Activated CD4-positive, alpha-beta memory T cell treated with anti-CD3 and anti-CD28 coated beads, Interleukin-2, amount 10 ng/mL, durations not matched to agents 7 days and 5 days (primary cell): ENCODE data around the gene CCDC179. TPM values are rescaled to one million over a fixed set of nuclear protein-coding genes. Genes with fewer than 3 reads are reported as not detected.

Experiments
- CTCF ChIA-PET: fragments of 350-600 bp; sonication (Branson Sonifier 250); formaldehyde crosslinking; loops from one replicate; lab custom pipeline; 2021; ENCODE audit warnings: antibody characterized with exemption, inconsistent platforms; lab: Charles Lee
- POLR2A ChIA-PET: fragments of 350-600 bp; sonication (Branson Sonifier 250); formaldehyde crosslinking; loops from one replicate; lab custom pipeline; 2021; ENCODE audit warnings: antibody characterized with exemption; lab: Charles Lee
- DNase-seq: peaks from one replicate; pipeline ENCODE4 v3.0.0-alpha.2; 2020
- H3K27ac Mint-ChIP-seq: one replicate; pipeline ENCODE4 v1.8.0; 2021; ENCODE audit warnings: mild to moderate bottlenecking, mixed read lengths
- H3K27me3 Mint-ChIP-seq: one replicate; pipeline ENCODE4 v1.8.0; 2021; ENCODE audit warnings: mixed read lengths
- H3K36me3 Mint-ChIP-seq: one replicate; pipeline ENCODE4 v1.8.0; 2021; ENCODE audit warnings: low read depth, mixed read lengths
- H3K4me1 Mint-ChIP-seq: one replicate; pipeline ENCODE4 v1.8.0; 2021; ENCODE audit warnings: mixed read lengths
- H3K4me3 Mint-ChIP-seq: one replicate; pipeline ENCODE4 v1.8.0; 2021; ENCODE audit warnings: mild to moderate bottlenecking, mixed read lengths
- H3K9me3 Mint-ChIP-seq: one replicate; pipeline ENCODE4 v1.8.0; 2021; ENCODE audit warnings: mixed read lengths
- total RNA-seq, 2 experiments: library from RNA; stranded (reverse); gene quantifications; one replicate each; pipeline ENCODE4 v1.2.3, GENCODE V29; 2021

The CCDC179 gene
- total RNA-seq, 2 experiments from 2014 or later, result not detected

DNA sequence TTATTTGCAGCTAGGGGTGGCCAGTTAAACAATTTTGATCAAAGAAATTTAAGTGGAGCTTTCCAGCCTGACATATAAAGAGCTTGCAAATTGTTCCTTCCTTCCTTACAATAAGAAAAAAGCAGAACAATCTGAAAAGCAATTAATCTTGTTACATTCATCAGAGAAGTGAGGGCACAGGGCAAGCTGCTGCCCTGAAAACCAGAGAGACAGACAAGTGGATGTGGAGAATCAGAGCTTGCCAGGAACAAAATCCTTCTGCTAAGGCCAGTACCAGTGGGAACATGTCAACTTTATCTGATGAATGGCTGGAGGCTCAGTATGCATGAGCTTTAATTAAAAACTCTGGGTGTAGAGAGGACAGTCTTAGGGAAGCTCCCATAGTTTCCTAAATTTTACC, 8.8 kb downstream of the CCDC179 start:
- DNase-seq, result no peak
- Mint-ChIP-seq H3K9me3 (peaks cover 3% of the 10 kb centered on the region), H3K4me1 (no peaks in the 10 kb centered on the region), H3K27me3 (no peaks in the 10 kb centered on the region), H3K27ac (no peak overlapping the region), H3K36me3 (no peaks in the 10 kb centered on the region), H3K4me3 (no peak overlapping the region)
- ChIA-PET CTCF (interaction anchor here (1.3 to 1.5 kb wide), 2 partner anchors 22 to 24 kb away, joined by 4 to 5 read pairs; partner anchors contain the start of gene SVIP), POLR2A (no interaction called here)

DNA sequence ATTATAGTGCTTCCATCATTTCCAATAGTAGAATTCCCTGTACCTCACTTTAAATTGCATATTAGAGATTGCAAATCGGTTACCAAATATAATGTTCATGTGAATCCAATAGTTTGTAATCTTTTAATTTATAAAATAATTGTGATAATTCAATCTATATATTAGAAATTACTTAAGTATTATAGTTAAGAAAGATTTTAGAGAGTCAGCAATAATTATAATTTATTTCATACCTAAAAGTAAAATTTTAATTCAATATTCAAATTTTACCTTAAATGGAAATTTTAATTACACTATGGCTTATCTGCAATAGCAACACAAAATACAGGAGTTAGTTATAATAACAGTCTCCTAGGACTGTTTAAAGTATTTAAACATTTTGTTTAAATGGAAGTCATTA, 13.5 kb downstream of the CCDC179 start:
- H3K4me3 Mint-ChIP-seq, result no peak overlapping the region
- CTCF ChIA-PET, result no interaction called here

DNA sequence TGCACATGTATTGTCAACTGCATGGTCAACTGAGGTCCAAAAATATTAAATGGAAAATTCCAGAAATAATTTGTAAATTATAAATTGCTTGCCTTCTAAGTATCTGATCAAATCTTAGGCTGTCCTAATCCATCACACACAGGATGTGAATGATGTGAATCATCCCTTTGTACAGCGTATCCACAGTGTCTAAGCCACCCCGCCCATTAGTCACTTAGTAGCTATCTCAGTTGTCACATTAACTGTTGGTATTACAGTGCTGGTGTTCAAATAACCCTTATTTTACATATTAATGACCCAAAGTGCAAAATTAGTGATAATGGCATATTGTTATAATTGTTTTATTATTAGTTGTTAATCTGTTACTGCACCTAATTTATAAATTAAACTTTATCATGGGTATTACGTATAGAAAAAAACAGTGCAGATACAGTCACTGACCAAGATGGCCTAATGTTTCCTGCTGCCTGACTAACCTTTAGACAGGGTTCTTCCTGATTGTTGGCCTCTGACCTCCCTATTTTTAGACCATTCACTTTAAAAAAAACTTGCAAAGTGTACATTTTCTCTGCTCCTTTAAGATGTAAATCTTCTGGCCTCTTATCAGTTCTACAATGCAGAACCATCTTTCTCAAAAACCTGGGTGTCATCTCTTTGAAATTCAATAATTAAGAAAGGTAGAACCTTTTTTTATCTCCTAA, 27.8 kb downstream of the CCDC179 start:
- Mint-ChIP-seq H3K27ac (no peak overlapping the region), H3K9me3 (no peaks in the 10 kb centered on the region), H3K36me3 (no peaks in the 10 kb centered on the region), H3K4me1 (peaks cover 18% of the 10 kb centered on the region), H3K27me3 (no peaks in the 10 kb centered on the region), H3K4me3 (no peak overlapping the region)
- DNase-seq, result no peak
- ChIA-PET POLR2A (interaction anchor here (0.5 kb wide), 1 partner anchor 108 kb away, joined by 3 read pairs; no protein-coding TSS in a partner anchor), CTCF (no interaction called here)

More for the DNA sequence above, 13.5 kb downstream of the CCDC179 start:
- Mint-ChIP-seq H3K36me3 (no peaks in the 10 kb centered on the region), H3K27ac (no peak overlapping the region), H3K27me3 (no peaks in the 10 kb centered on the region), H3K4me1 (no peaks in the 10 kb centered on the region), H3K9me3 (no peaks in the 10 kb centered on the region)
- POLR2A ChIA-PET, result no interaction called here
- DNase-seq, result no peak

DNA sequence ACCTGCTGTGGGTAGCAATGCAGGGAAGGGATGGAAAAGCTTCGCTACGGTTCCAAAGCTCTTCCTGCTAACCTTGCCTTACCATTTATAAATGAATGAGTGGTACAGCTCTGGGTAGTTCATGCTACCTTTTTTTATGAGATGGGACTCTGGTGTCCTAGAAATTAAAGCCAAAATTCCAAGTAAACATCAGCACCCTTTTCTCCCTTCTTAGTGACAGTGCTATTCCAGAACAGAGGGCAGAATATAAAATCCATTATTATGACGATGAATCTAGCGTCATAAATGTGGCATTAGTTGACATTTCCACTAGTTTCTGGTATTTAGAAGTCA, 30.2 kb downstream of the CCDC179 start:
- Mint-ChIP-seq H3K36me3 (peaks cover 3% of the 10 kb centered on the region), H3K9me3 (no peaks in the 10 kb centered on the region), H3K4me1 (peaks cover 21% of the 10 kb centered on the region), H3K4me3 (peak overlapping the region; percentile 91), H3K27ac (no peak overlapping the region), H3K27me3 (no peaks in the 10 kb centered on the region)
- no peak for DNase-seq
- POLR2A ChIA-PET, result interaction anchor here (1.1 to 2.2 kb wide), 2 partner anchors 16 to 205 kb away, joined by 3 to 23 read pairs; partner anchors contain the start of gene FANCF
- CTCF ChIA-PET, result interaction anchor here (0.5 to 2.6 kb wide), 13 partner anchors 9 to 1490 kb away, joined by 3 to 13 read pairs (median 4); no protein-coding TSS in a partner anchor

- Mint-ChIP-seq H3K27me3 (no peaks in the 10 kb centered on the region), H3K4me1 (peaks cover 21% of the 10 kb centered on the region), H3K36me3 (peaks cover 8% of the 10 kb centered on the region), H3K27ac (peak within 1 kb of the TSS; percentile 84), H3K9me3 (no peaks in the 10 kb centered on the region), H3K4me3 (peak within 1 kb of the TSS; percentile 91)
- CTCF ChIA-PET, result interaction anchor here (0.5 to 2.6 kb wide), 20 partner anchors 8 to 1491 kb away, joined by 3 to 15 read pairs (median 4); partner anchors contain the start of genes FANCF and GAS2
- DNase-seq, result peak; percentile 93
- POLR2A ChIA-PET, result interaction anchor here (1.0 to 2.2 kb wide), 6 partner anchors 9 to 204 kb away, joined by 3 to 23 read pairs (median 4); partner anchors contain the start of gene FANCF
These were observed 30.8 kb downstream of the CCDC179 start, which contains the start of gene SVIP for GRCh38 chr11:22829231-22830081. Gene SVIP, minus strand, starts transcription at chr11:22829801. Its CDS starts 53 bp downstream, at chr11:22829748.

DNA sequence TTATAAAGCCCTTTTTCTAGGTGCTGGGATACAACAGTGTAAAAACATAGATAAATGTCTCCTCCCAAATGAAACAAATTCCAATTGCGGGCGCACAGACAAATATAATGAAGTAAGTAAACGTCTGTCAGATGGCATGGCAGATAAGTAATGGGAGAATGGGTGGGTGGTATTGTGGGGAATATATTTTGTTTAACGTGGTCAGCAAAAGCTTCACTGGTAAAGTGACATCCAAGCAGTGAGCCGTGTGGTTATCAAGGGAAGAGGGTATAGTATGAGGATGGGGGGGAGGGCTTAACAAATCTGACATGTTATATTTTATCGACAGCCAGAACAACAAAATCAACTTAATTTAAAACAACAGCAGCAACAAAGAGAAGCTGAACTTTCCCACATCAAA, 31.9 kb downstream of the CCDC179 start:
- peak overlapping the region; percentile 84 for H3K27ac Mint-ChIP-seq
- peaks cover 8% of the 10 kb centered on the region for H3K36me3 Mint-ChIP-seq
- peaks cover 21% of the 10 kb centered on the region for H3K4me1 Mint-ChIP-seq
- DNase-seq, result no peak
- H3K4me3 Mint-ChIP-seq, result peak overlapping the region; percentile 91
- CTCF ChIA-PET, result interaction anchor here (1.1 to 2.6 kb wide), 6 partner anchors 40 to 495 kb away, joined by 3 to 15 read pairs (median 5); partner anchors contain the start of genes FANCF and GAS2
- no peaks in the 10 kb centered on the region for H3K27me3 Mint-ChIP-seq
- POLR2A ChIA-PET, result interaction anchor here (1.1 to 2.2 kb wide), 4 partner anchors 8 to 203 kb away, joined by 3 to 23 read pairs (median 4); partner anchors contain the start of gene FANCF
- no peaks in the 10 kb centered on the region for H3K9me3 Mint-ChIP-seq

- ChIA-PET POLR2A (no interaction called here), CTCF (no interaction called here)
- no peak for DNase-seq
- Mint-ChIP-seq H3K27me3 (no peaks in the 10 kb centered on the region), H3K36me3 (peaks cover 32% of the 10 kb centered on the region), H3K4me3 (no peak overlapping the region), H3K27ac (no peak overlapping the region), H3K9me3 (no peaks in the 10 kb centered on the region), H3K4me1 (peaks cover under 1% of the 10 kb centered on the region)
These were observed 38.1 kb downstream of the CCDC179 start for GRCh38 chr11:22822203-22822602.

DNA sequence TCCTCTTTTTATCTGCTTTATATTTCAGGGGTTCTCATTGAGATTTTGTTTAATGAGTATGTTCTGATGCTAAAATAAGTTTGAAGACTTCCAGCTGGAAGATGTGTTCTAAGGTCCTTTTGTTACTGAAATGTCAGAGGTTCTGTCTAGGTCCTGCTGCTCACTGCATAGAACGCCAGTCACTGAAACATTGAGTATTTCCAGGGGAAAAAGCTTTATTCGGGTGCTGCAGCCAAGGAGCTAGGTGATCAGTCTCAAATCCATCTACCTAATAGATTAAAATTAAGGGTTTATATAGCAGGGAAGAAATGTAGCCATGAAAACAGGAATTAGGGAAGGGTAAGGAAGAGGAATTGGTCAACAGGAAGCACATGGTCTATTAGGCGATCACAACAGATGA, 50.4 kb downstream of the CCDC179 start:
- no peaks in the 10 kb centered on the region for H3K27me3 Mint-ChIP-seq
- CTCF ChIA-PET, result interaction anchor here (1.9 kb wide), 1 partner anchor 22 kb away, joined by 6 read pairs; no protein-coding TSS in a partner anchor
- H3K27ac Mint-ChIP-seq, result no peak overlapping the region
- no peak for DNase-seq
- no peak overlapping the region for H3K4me3 Mint-ChIP-seq
- H3K36me3 Mint-ChIP-seq, result no peaks in the 10 kb centered on the region
- POLR2A ChIA-PET, result no interaction called here
- H3K4me1 Mint-ChIP-seq, result no peaks in the 10 kb centered on the region
- peaks cover 4% of the 10 kb centered on the region for H3K9me3 Mint-ChIP-seq

DNA sequence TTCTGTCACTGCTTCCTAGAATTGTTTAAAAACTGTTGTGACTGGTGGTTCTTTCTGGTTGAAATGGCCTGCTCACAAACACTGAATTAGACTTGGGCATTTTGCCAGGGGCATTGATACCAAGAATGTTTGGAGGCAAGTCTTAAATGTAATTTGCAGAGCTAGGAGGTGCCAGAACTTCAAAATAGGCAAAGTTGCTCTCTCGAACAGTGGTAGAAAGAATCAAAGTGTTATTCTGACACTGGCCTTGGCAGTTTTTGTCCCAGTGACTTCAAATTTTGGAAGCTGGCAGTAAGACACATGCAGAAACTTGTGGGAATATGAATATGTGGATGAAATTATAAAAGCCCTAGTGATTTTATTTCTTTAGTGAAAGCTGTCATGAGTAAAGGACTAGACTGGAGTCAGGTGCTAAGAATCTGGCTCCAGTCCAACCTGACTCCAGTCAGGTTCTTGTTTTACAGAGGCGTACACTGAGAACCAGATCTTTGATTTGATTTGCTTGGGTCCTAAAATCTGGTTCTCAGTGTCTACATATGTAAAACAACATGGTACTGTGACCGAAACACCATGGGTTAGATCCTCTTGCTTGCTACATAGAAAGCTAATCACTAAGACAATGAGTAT, 51.6 kb downstream of the CCDC179 start:
- DNase-seq, result no peak
- ChIA-PET POLR2A (no interaction called here), CTCF (interaction anchor here (0.7 to 1.9 kb wide), 2 partner anchors 21 to 548 kb away, joined by 3 to 6 read pairs; no protein-coding TSS in a partner anchor)
- Mint-ChIP-seq H3K4me1 (no peaks in the 10 kb centered on the region), H3K27me3 (no peaks in the 10 kb centered on the region), H3K4me3 (no peak overlapping the region), H3K27ac (no peak overlapping the region), H3K9me3 (peaks cover 4% of the 10 kb centered on the region), H3K36me3 (no peaks in the 10 kb centered on the region)

DNA sequence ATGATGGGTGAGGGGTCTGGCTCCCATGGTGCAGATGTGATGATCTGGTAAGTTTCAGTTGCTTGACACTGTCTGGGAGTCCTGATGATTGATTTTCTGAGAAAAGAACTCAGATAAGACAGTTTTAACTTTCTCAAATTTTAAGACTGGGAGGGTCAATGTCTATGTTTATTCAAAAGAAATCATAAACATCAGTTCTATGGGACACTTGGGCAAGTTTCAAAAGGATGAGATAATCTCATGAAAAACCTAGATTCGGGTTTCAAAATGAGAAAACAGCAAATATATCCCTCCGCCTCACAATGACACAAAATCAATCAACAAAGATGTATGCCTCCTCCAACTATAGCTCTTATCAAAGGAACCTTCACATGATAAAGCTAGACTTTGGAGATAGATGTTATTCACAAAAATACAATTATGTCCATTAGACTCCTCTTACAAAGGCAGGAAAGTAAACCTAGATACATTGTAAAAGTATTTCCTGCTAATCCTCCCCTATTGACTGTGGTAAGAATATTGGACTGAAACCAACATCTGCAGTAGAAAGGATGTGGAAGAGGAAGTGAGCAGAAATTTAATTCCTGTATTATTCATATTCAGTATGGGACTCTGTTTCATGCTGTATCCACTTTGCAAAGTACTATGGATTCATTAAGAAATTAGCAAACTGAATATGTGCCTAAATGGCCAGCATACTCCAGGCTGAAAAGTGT, 52.3 kb downstream of the CCDC179 start:
- DNase-seq, result no peak
- POLR2A ChIA-PET, result no interaction called here
- Mint-ChIP-seq H3K27ac (no peak overlapping the region), H3K4me1 (no peaks in the 10 kb centered on the region), H3K4me3 (no peak overlapping the region), H3K9me3 (peaks cover 4% of the 10 kb centered on the region), H3K36me3 (no peaks in the 10 kb centered on the region), H3K27me3 (no peaks in the 10 kb centered on the region)
- CTCF ChIA-PET, result no interaction called here

GRCh38 chr11:22807391-22807790, 52.9 kb downstream of the CCDC179 start:
- H3K27me3 Mint-ChIP-seq, result no peaks in the 10 kb centered on the region
- CTCF ChIA-PET, result no interaction called here

DNA sequence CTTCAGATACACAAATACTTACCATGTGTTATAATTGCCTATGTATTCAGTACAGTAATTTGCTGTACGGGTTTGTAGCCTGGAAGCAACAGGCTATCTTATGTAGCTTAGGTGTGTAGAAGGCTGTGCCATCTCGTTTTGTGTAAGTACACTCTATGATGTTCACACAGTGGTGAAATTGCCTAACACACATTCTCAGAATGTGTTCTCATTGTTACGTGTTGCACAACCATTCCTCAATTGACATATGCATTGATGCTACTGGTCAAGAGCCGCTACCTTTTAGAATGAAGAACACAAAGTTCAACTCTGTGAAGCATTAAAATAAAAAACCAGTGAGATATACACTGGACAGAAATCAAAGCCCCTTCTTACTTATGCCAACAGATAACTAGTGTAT, 57.4 kb downstream of the CCDC179 start:
- CTCF ChIA-PET, result no interaction called here
- Mint-ChIP-seq H3K36me3 (no peaks in the 10 kb centered on the region), H3K27ac (no peak overlapping the region)

More at GRCh38 chr11:22807391-22807790, 52.9 kb downstream of the CCDC179 start:
- H3K9me3 Mint-ChIP-seq, result peaks cover 4% of the 10 kb centered on the region
- POLR2A ChIA-PET, result no interaction called here
- no peak overlapping the region for H3K4me3 Mint-ChIP-seq
- no peak for DNase-seq
- H3K4me1 Mint-ChIP-seq, result no peaks in the 10 kb centered on the region
- H3K27ac Mint-ChIP-seq, result no peak overlapping the region
- no peaks in the 10 kb centered on the region for H3K36me3 Mint-ChIP-seq

More for the DNA sequence above, 57.4 kb downstream of the CCDC179 start:
- H3K4me3 Mint-ChIP-seq, result no peak overlapping the region
- no peaks in the 10 kb centered on the region for H3K27me3 Mint-ChIP-seq
- no peaks in the 10 kb centered on the region for H3K4me1 Mint-ChIP-seq
- POLR2A ChIA-PET, result no interaction called here
- no peak for DNase-seq
- H3K9me3 Mint-ChIP-seq, result no peaks in the 10 kb centered on the region
